ENCODE measurements around the gene BNC2.

DNA sequence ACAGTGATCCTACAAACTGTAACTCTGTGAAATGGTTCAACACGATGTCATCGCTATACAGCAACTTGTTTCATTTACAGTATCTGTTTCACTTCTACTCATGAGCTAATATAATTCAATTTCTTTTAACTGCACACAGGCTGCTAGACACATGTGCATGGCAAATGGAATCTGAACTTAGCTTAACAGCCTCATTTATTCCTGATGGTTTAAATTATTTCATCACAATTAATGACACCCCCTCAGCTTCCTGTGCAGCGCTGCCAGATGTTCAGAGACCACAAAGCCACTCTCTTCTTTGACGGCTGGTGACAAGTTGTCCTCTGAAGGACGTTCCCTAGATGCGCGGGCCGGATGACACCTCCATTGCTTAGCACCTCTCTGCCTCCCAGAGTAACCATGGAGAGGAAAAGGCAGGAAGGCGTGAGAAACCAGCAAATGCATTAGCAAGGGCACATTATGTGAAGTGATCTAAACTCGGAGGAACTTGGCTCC, 191.1 kb downstream of the BNC2 start:
- TF ChIP-seq, protein P1, sequence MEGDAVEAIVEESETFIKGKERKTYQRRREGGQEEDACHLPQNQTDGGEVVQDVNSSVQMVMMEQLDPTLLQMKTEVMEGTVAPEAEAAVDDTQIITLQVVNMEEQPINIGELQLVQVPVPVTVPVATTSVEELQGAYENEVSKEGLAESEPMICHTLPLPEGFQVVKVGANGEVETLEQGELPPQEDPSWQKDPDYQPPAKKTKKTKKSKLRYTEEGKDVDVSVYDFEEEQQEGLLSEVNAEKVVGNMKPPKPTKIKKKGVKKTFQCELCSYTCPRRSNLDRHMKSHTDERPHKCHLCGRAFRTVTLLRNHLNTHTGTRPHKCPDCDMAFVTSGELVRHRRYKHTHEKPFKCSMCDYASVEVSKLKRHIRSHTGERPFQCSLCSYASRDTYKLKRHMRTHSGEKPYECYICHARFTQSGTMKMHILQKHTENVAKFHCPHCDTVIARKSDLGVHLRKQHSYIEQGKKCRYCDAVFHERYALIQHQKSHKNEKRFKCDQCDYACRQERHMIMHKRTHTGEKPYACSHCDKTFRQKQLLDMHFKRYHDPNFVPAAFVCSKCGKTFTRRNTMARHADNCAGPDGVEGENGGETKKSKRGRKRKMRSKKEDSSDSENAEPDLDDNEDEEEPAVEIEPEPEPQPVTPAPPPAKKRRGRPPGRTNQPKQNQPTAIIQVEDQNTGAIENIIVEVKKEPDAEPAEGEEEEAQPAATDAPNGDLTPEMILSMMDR (IDR thresholded peaks at IDR 0.05), result no peak
- TF ChIP-seq POLR2AphosphoS5 (IDR thresholded peaks at IDR 0.05), result no peak
- no peak for TF ChIP-seq POLR2A (IDR thresholded peaks at IDR 0.05)
- TF ChIP-seq EP300 (IDR thresholded peaks at IDR 0.05), result no peak
